Calu3 (cell line): Measurements from ENCODE around the gene ATXN7. TPM values are rescaled to one million over a fixed set of nuclear protein-coding genes. Genes with fewer than 3 reads are reported as not detected.

Experiments used
- BruUV-seq: library from RNA; stranded (reverse); fragments of 400-500 nt; replicated peaks from 2 replicates; lab custom pipeline; 2021; lab: Mats Ljungman, UMichigan
- CTCF ChIA-PET: fragments of 300-600 bp; sonication (Branson Sonifier 250); formaldehyde crosslinking; loops from one replicate; lab custom pipeline; 2022; ENCODE audit warnings: antibody characterized with exemption; lab: Charles Lee
- DNase-seq: peaks from one replicate; pipeline ENCODE4 v3.0.0; 2022
- H3K27ac Mint-ChIP-seq: one replicate; pipeline ENCODE4 v1.8.0; 2022; ENCODE audit warnings: mixed read lengths; ENCODE audit not compliant: unreplicated experiment
- H3K27me3 Mint-ChIP-seq: one replicate; pipeline ENCODE4 v1.8.0; 2022; ENCODE audit warnings: mixed read lengths; ENCODE audit not compliant: unreplicated experiment
- H3K36me3 Mint-ChIP-seq: one replicate; pipeline ENCODE4 v1.8.0; 2022; ENCODE audit warnings: mild to moderate bottlenecking, moderate library complexity, mixed read lengths; ENCODE audit not compliant: insufficient read depth, unreplicated experiment
- H3K4me1 Mint-ChIP-seq: one replicate; pipeline ENCODE4 v1.8.0; 2022; ENCODE audit warnings: mild to moderate bottlenecking, low read depth, mixed read lengths; ENCODE audit not compliant: unreplicated experiment
- H3K4me3 Mint-ChIP-seq: one replicate; pipeline ENCODE4 v1.8.0; 2022; ENCODE audit warnings: mild to moderate bottlenecking, low read depth, moderate library complexity, mixed read lengths; ENCODE audit not compliant: unreplicated experiment
- H3K9me3 Mint-ChIP-seq: one replicate; pipeline ENCODE4 v1.8.0; 2022; ENCODE audit warnings: low read depth, mixed read lengths; ENCODE audit not compliant: unreplicated experiment
- intact Hi-C: fragments of 100-400 bp; cut with micrococcal nuclease; formaldehyde crosslinking; loops from one replicate; pipeline ENCODE4 v1.10.0; 2022; ENCODE audit not compliant: unreplicated experiment
- total RNA-seq: library from RNA; stranded (reverse); gene quantifications from 2 replicates; pipeline ENCODE4 v1.2.3, GENCODE V29; 2022
- TF ChIP-seq, protein P1 (sequence below): fragments of 200-600 bp; IDR thresholded peaks from one replicate; pipeline ENCODE4 v1.8.0; 2022; ENCODE audit warnings: antibody characterized with exemption; ENCODE audit not compliant: unreplicated experiment

ATXN7 gene
- total RNA-seq, 1 experiment from 2014 or later: 31.2 TPM

DNA sequence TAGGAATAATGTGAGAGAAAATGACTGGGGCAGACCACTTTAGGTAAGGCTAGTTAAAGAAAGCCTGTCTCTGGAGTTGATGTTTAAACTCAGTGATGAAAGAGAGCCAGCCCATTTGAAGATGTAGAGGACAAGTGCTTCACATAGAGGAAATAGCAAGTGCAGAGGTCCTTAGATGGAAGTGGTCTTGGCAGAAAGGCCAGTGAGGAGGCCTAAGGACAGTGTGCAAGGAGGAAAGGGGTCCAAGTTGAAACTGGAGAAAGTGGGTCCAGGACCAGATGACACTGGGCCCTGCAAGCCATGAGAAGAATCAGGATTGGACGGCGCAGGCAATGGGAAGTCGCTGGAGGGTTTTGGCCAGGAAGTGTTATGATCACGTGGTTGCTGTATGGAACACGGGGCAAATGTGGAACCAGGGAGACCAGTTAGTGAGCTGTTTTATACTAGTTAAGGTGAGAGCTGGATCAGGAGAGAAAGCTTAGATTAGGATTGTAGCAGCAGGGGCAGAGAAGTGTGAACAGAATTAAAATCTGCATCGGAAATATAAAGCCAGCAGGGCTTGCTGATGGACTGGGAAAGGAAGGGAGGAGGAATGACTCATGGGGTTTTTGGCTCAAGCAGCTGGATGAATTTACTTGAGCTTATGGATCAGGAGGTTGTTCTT, 96.5 kb downstream of the ATXN7 start:
- peak overlapping the region; percentile 66 for H3K27ac Mint-ChIP-seq
- BruUV-seq: no TSS peak
- peaks cover 17% of the 10 kb centered on the region for H3K4me1 Mint-ChIP-seq
- TF ChIP-seq, protein P1, sequence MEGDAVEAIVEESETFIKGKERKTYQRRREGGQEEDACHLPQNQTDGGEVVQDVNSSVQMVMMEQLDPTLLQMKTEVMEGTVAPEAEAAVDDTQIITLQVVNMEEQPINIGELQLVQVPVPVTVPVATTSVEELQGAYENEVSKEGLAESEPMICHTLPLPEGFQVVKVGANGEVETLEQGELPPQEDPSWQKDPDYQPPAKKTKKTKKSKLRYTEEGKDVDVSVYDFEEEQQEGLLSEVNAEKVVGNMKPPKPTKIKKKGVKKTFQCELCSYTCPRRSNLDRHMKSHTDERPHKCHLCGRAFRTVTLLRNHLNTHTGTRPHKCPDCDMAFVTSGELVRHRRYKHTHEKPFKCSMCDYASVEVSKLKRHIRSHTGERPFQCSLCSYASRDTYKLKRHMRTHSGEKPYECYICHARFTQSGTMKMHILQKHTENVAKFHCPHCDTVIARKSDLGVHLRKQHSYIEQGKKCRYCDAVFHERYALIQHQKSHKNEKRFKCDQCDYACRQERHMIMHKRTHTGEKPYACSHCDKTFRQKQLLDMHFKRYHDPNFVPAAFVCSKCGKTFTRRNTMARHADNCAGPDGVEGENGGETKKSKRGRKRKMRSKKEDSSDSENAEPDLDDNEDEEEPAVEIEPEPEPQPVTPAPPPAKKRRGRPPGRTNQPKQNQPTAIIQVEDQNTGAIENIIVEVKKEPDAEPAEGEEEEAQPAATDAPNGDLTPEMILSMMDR: no peak
- H3K36me3 Mint-ChIP-seq: peaks cover 13% of the 10 kb centered on the region
- CTCF ChIA-PET: interaction anchor here (0.6 to 1.6 kb wide), 6 partner anchors 22 to 524 kb away, joined by 3 to 10 read pairs (median 4); no protein-coding TSS in a partner anchor
- peak overlapping the region; percentile 65 for H3K4me3 Mint-ChIP-seq
- DNase-seq: peak; percentile 27
- no peaks in the 10 kb centered on the region for H3K27me3 Mint-ChIP-seq
- H3K9me3 Mint-ChIP-seq: no peaks in the 10 kb centered on the region
- intact Hi-C loops: loop anchor here (2.0 to 10.0 kb wide), 3 partner anchors 33 to 95 kb away; partner anchors contain the start of genes ATXN7, SCAANT1 and THOC7

DNA sequence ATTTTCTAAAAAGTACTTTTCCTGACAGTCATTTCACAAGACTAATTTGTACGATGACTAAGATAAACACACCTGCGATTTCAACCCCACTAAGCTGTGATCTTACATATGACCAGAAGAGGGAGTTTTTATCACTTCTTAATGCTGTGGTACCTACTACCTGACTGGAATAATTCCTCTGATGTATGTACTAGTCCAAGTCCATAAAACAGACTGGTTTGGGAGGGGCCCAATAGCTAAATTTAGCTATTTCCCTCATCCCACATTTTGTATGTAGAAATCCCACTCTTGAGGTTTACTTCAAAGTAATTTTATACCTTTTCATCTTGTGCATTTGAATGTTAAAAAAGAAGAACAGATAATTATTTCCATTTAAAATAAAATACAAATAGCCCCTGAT, 98.2 kb downstream of the ATXN7 start:
- no peak overlapping the region for H3K4me3 Mint-ChIP-seq
- no peaks in the 10 kb centered on the region for H3K27me3 Mint-ChIP-seq
- no TSS peak for BruUV-seq
- intact Hi-C loops: loop anchor here (2.0 to 10.0 kb wide), 3 partner anchors 31 to 97 kb away; partner anchors contain the start of genes ATXN7, SCAANT1 and THOC7
- no peaks in the 10 kb centered on the region for H3K9me3 Mint-ChIP-seq
- H3K27ac Mint-ChIP-seq: no peak overlapping the region
- peaks cover 13% of the 10 kb centered on the region for H3K4me1 Mint-ChIP-seq
- peaks cover 9% of the 10 kb centered on the region for H3K36me3 Mint-ChIP-seq
- TF ChIP-seq, protein P1: no peak
- DNase-seq: no peak
- CTCF ChIA-PET: interaction anchor here (0.8 to 1.9 kb wide), 3 partner anchors 15 to 30 kb away, joined by 3 to 7 read pairs (median 4); no protein-coding TSS in a partner anchor

DNA sequence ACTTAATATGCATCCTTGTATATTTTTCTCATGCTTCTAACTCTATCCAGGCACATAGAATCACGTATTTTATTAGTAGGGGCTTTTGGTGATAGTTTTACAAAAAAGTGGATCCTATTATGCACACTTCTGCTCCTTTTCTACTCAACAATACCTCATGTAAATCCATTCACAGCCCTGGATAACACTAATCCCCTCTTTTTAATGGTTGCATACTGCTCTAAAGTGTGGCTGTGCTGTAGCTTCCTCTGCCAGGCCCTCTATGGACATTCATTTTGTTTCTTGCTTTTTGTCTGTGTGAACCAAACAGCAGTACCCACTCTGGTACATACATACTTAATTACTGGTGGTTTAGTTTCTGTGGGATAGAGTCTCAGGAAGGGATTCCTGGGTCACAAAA, 99.8 kb downstream of the ATXN7 start:
- H3K27me3 Mint-ChIP-seq: no peaks in the 10 kb centered on the region
- intact Hi-C loops: loop anchor here (5.0 to 10.0 kb wide), 2 partner anchors 51 to 99 kb away; partner anchors contain the start of genes ATXN7, SCAANT1 and THOC7
- H3K9me3 Mint-ChIP-seq: no peaks in the 10 kb centered on the region
- H3K27ac Mint-ChIP-seq: no peak overlapping the region
- H3K4me1 Mint-ChIP-seq: peaks cover 29% of the 10 kb centered on the region
- no peak overlapping the region for H3K4me3 Mint-ChIP-seq
- TF ChIP-seq, protein P1: no peak
- DNase-seq: no peak
- peaks cover 9% of the 10 kb centered on the region for H3K36me3 Mint-ChIP-seq
- CTCF ChIA-PET: interaction anchor here (1.9 kb wide), 1 partner anchor 26 kb away, joined by 7 read pairs; no protein-coding TSS in a partner anchor
- no TSS peak for BruUV-seq

DNA sequence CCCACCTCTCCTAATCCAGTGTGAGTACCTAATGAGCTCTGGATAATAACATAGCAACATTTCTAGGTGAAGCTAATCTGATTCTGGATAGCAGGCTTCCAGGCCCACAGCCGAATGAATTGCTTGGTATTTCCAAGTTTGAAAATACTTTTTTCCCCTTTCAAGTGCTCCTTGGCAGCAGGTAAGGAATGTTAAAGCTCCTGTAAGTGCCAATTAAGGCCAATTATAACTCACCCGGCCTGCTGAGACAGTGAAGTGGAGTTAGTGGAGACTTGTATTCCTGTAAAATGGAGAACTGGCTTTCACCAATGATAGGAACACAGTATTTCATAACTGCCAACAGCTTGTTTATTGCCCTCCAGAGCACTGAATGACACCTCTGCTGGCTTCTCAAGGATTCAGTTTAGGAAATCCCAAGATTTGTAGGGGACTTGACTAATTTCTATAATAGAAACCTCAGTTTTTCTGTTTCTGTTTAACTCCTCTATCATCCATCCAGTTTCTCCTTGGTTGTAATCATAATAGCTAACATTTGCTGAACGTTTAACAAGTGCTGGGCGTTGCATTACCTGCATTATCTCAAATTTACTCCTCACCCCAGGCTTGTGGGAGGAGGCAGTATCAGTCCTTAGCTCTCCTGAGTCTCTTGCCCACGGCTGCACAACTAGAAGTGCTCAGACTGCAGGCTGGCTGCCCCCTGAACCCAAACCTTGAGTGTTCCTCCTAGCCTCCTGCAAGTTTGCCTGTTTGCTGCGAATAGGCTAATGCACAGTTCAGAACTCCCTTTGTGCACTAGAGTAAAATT, 101.2 kb downstream of the ATXN7 start:
- no peak for DNase-seq
- CTCF ChIA-PET: no interaction called here
- no TSS peak for BruUV-seq
- H3K4me3 Mint-ChIP-seq: no peak overlapping the region
- H3K9me3 Mint-ChIP-seq: no peaks in the 10 kb centered on the region
- H3K36me3 Mint-ChIP-seq: peaks cover 7% of the 10 kb centered on the region
- TF ChIP-seq, protein P1: no peak
- intact Hi-C loops: loop anchor here (5.0 to 10.0 kb wide), 2 partner anchors 53 to 100 kb away; partner anchors contain the start of genes ATXN7, SCAANT1 and THOC7
- no peak overlapping the region for H3K27ac Mint-ChIP-seq
- H3K4me1 Mint-ChIP-seq: peaks cover 38% of the 10 kb centered on the region
- H3K27me3 Mint-ChIP-seq: no peaks in the 10 kb centered on the region
